Vagina (tissue), 2 donors: ENCODE data around the gene GRM4.

Experiments
- POLR2A ChIP-seq, 2 donors: fragments of 450-650 bp; IDR thresholded peaks; one replicate each; pipeline ENCODE4 v1.6.1; 2017; ENCODE audit warnings: antibody characterized with exemption in 2 of 2, mild to moderate bottlenecking in 2 of 2, moderate library complexity in 2 of 2
- TF ChIP-seq, protein P1 (sequence below), 3 experiments: fragments of 450-650 bp in 2 of 3; fragments of 200-600 bp in 1 of 3; sonication (generic) in 1 of 3; IDR thresholded peaks; one replicate each; pipeline ENCODE4 v1.5.1; 2017 to 2019; ENCODE audit warnings: antibody characterized with exemption in 3 of 3, mild to moderate bottlenecking in 2 of 3, moderate library complexity in 2 of 3

DNA sequence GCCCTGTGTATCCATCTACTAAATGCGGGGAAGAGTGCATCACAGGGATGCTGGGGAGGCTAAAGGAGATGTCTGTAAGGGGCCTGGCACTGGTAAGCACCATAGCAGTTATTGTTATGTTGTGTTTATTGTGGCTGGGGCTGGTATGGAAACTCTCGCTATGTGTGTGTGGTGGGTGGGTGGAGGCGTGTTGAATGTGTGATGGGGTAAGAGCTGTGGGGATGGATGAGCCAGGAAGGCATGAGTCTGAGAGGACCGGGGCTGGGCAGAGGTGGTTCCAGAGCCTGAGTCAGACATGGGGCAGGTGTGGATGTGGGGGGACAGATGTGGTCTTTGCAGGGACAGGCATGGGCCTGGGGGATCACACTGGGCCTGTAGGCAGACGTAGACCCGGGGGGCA is 88.1 kb downstream of the GRM4 start:
- TF ChIP-seq, protein P1, sequence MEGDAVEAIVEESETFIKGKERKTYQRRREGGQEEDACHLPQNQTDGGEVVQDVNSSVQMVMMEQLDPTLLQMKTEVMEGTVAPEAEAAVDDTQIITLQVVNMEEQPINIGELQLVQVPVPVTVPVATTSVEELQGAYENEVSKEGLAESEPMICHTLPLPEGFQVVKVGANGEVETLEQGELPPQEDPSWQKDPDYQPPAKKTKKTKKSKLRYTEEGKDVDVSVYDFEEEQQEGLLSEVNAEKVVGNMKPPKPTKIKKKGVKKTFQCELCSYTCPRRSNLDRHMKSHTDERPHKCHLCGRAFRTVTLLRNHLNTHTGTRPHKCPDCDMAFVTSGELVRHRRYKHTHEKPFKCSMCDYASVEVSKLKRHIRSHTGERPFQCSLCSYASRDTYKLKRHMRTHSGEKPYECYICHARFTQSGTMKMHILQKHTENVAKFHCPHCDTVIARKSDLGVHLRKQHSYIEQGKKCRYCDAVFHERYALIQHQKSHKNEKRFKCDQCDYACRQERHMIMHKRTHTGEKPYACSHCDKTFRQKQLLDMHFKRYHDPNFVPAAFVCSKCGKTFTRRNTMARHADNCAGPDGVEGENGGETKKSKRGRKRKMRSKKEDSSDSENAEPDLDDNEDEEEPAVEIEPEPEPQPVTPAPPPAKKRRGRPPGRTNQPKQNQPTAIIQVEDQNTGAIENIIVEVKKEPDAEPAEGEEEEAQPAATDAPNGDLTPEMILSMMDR (IDR thresholded peaks at IDR 0.05) = no peak
- TF ChIP-seq POLR2A (IDR thresholded peaks at IDR 0.05) = no peak
